ENCODE measurements around the gene TIMM50. TPM values are rescaled to one million over a fixed set of nuclear protein-coding genes. Genes with fewer than 3 reads are reported as not detected.

Gene TIMM50
- total RNA-seq, 6 donors from 2014 or later = 47.8 to 80.9 (median 54.4) TPM

- Histone ChIP-seq H3K27ac (no peak overlapping the region), H3K9me3 (no peaks in the 10 kb centered on the region), H3K4me3 (no peak overlapping the region), H3K27me3 (peaks cover 0 to 27% (median 14%) of the 10 kb centered on the region in 4 donors), H3K36me3 (no peaks in the 10 kb centered on the region), H3K4me1 (peaks cover 2 to 10% (median 5%) of the 10 kb centered on the region in 4 donors)
- TF ChIP-seq CTCF (IDR thresholded peaks at IDR 0.05) (no peak), EP300 (IDR thresholded peaks at IDR 0.05) (no peak), POLR2A (IDR thresholded peaks at IDR 0.05) (no peak), POLR2AphosphoS5 (IDR thresholded peaks at IDR 0.05) (no peak)
- WGBS, 2 donors = 56 to 71% methylated on average over 1 to 2 of the region's 2 CpGs
- no peak for ATAC-seq (ENCODE audit: low FRiP score in 2 of 2)
- DNase-seq = no peak
Observed at GRCh38 chr19:39509233-39509632, 28.6 kb downstream of the TIMM50 start.

- TF ChIP-seq CTCF (IDR thresholded peaks at IDR 0.05) = no peak
- TF ChIP-seq POLR2A (IDR thresholded peaks at IDR 0.05) = no peak
- TF ChIP-seq POLR2AphosphoS5 (IDR thresholded peaks at IDR 0.05) = no peak
- TF ChIP-seq EP300 (IDR thresholded peaks at IDR 0.05) = no peak
- H3K27me3 ChIP-seq = peaks cover 0 to 29% (median 17%) of the 10 kb centered on the region in 4 donors
- H3K36me3 ChIP-seq = no peaks in the 10 kb centered on the region
- H3K4me3 ChIP-seq = no peak overlapping the region
- peaks cover 9 to 18% (median 12%) of the 10 kb centered on the region in 4 donors for H3K4me1 ChIP-seq
- no peak overlapping the region for H3K27ac ChIP-seq
- WGBS, 2 donors = 48 to 59% methylated on average over 2 of the region's 2 CpGs
- H3K9me3 ChIP-seq = no peaks in the 10 kb centered on the region
- no peak for ATAC-seq (ENCODE audit: low FRiP score in 2 of 2)
- DNase-seq = no peak
Observed at GRCh38 chr19:39512988-39513387, 32.4 kb downstream of the TIMM50 start.

GRCh38 chr19:39514840-39515550, 34.4 kb downstream of the TIMM50 start, which contains the start of gene SELENOV:
SELENOV (plus strand) TSS chr19:39515139; CDS start chr19:39515213, 74 bp downstream.
- Histone ChIP-seq H3K4me3 (peak within 1 kb of the TSS in 3 of 4 donors; percentile 6 to 36 (median 19)), H3K36me3 (no peaks in the 10 kb centered on the region), H3K27ac (no peak within 1 kb of the TSS), H3K9me3 (no peaks in the 10 kb centered on the region), H3K4me1 (peaks cover 9 to 18% (median 12%) of the 10 kb centered on the region in 4 donors), H3K27me3 (peaks cover 0 to 29% (median 16%) of the 10 kb centered on the region in 4 donors)
- DNase-seq = peak in 1 of 2 donors; percentile 79
- no peak for TF ChIP-seq POLR2A (IDR thresholded peaks at IDR 0.05)
- no peak for TF ChIP-seq CTCF (IDR thresholded peaks at IDR 0.05)
- TF ChIP-seq POLR2AphosphoS5 (IDR thresholded peaks at IDR 0.05) = no peak
- WGBS, 2 donors = 0 to 1% methylated on average over 10 to 32 of the region's 56 CpGs
- peak; percentile 9 to 25 for ATAC-seq (ENCODE audit: low FRiP score in 2 of 2)

- Histone ChIP-seq H3K36me3 (no peaks in the 10 kb centered on the region), H3K4me3 (peak overlapping the region in 3 of 4 donors; percentile 6 to 36 (median 19)), H3K27ac (no peak overlapping the region), H3K9me3 (no peaks in the 10 kb centered on the region), H3K4me1 (peaks cover 9 to 18% (median 12%) of the 10 kb centered on the region in 4 donors), H3K27me3 (peaks cover 0 to 29% (median 16%) of the 10 kb centered on the region in 4 donors)
- ATAC-seq (ENCODE audit: low FRiP score in 2 of 2) = peak in 1 of 2 donors; percentile 38
- TF ChIP-seq CTCF (IDR thresholded peaks at IDR 0.05) = no peak
- TF ChIP-seq POLR2A (IDR thresholded peaks at IDR 0.05) = no peak
- TF ChIP-seq POLR2AphosphoS5 (IDR thresholded peaks at IDR 0.05) = no peak
- no peak for TF ChIP-seq EP300 (IDR thresholded peaks at IDR 0.05)
- WGBS, 2 donors = 3 to 4% methylated on average over 5 to 22 of the region's 44 CpGs
- peak in 1 of 2 donors; percentile 81 for DNase-seq
Observed at GRCh38 chr19:39515551-39516191, 35.0 kb downstream of the TIMM50 start.
